Fibroblast of the conjunctiva (primary cell): ENCODE data around the gene PKHD1.

ENCODE experiments used
- DNase-seq: peaks from one replicate; pipeline ENCODE4 v3.0.0-alpha.2; 2010; ENCODE audit warnings: low read depth

Gene PKHD1

GRCh38 chr6:52045481-52045880 is 41.9 kb downstream of the PKHD1 start:
- DNase-seq = no peak

GRCh38 chr6:52045033-52045432 is 42.4 kb downstream of the PKHD1 start:
- DNase-seq = no peak

- no peak for DNase-seq
These were observed 45.1 kb downstream of the PKHD1 start for GRCh38 chr6:52042141-52042885.

DNA sequence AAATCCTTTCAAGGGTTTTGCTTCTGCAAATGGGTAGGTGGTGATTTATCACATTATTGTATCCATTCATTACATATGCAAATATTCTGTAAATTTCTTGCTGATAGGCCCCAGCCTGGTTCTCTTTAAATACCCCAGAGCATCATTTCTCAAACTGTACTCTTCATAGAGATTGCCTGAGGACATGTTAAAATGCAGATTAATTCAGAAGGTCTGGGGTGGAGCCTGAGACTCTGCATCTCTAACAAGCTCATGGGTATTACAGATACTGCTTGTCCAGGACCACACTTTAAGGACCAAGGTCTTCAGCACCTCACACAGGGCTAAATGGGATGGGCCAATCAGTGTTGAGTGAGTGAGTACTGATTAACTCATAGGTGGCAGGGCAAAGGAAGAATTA is 46.3 kb downstream of the PKHD1 start:
- no peak for DNase-seq

DNA sequence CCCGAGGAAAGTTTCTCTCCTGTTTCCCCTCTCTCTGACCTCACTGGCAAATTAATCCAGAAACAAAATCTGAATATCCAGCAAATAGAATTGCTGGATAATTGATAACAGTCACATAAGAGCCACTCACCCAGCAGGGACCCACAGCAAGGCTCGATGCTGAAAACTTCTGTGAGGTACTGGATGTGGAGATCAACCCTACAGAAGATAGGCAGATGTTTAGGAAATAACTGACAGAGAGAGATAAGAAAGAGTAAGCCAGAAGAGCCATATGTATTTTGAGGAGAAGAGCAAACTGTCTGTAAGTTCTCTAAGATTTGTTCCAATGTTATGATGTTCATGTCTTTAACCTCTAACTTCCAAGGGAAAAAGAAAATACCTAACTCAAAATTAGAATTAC is 59.7 kb downstream of the PKHD1 start:
- no peak for DNase-seq

GRCh38 chr6:52024451-52025068 is 62.9 kb downstream of the PKHD1 start:
- DNase-seq = no peak

- DNase-seq = no peak
These were observed 64.7 kb downstream of the PKHD1 start for GRCh38 chr6:52022675-52023074.

GRCh38 chr6:52020945-52021570 is 66.4 kb downstream of the PKHD1 start:
- DNase-seq = peak; percentile 20

- DNase-seq = no peak
These were observed 67.5 kb downstream of the PKHD1 start for GRCh38 chr6:52019881-52020280.

DNA sequence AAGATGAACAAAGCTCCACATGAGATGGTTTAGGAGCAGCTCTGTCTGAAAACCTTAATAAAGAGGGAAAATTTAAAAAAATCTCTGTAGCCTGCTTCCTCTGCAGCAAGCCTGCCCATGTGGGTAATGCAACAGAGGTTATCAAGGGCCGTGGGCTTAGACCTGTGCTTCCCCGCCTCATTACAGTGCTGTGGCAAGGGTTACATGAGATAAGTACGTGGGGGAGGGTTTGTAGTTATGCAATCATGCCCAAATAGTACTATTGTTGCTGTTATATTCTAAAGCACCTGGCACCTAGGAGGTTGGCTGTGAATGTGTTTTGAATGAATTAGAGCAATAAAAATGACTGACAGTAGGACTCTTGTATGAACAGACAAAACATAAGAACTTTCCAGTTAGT is 68.3 kb downstream of the PKHD1 start:
- no peak for DNase-seq

DNA sequence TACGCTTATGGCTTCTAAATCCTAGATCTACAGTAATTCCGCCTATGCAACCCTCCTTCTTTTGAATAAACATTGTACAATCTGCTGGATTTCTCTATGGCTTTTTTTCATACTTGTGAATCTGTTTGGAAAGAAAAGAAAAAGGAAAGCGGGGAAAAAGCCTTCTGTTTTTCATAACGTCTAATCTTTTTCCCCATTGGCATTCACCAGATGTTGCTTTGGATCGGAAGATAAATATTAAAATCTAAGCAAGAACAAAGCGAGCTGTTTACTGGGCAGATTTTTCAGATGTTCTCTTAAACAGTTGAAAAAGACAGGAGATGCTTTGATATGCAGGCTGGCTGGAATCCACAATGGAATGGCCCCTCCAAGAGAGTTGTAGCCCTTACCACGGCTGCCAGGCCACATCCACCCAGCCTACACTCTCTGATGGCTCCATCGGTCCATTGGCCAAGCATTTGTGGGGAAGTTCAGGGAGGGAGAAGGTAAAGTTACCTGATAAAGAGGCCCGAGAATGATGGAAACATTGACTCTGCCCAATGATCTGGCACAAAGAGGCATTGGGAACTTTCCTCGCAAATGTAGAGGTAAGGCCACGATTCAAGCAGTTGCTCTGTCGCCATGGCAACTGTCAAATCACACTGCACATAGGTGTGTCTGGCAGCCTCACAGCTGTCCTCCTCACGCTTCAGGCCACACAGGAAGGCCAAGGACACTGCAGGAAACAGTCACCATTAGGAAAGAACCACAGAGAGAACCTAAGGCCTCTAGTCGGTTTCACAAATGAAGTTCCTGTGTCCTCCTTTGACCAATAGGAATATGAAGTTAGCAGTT is 70.3 kb downstream of the PKHD1 start:
- DNase-seq = no peak

- DNase-seq = no peak
These were observed 71.5 kb downstream of the PKHD1 start for GRCh38 chr6:52015953-52016352.

DNA sequence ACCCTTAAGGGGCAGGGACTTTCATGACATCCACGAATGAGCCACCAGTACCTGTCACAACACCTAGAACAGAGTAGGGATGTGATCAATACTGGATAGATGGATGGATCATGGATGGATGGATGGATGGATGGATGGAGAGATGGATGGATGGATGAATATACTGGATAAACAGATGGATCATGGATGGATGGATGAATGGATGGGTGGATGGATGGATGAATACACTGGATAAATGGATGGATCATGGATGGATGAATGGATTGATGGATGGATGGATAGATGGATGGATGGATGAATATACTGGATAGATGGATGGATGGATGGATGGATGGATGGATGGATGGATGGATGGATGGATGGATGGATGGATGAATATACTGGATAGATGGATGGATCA is 73.0 kb downstream of the PKHD1 start:
- DNase-seq = no peak

DNA sequence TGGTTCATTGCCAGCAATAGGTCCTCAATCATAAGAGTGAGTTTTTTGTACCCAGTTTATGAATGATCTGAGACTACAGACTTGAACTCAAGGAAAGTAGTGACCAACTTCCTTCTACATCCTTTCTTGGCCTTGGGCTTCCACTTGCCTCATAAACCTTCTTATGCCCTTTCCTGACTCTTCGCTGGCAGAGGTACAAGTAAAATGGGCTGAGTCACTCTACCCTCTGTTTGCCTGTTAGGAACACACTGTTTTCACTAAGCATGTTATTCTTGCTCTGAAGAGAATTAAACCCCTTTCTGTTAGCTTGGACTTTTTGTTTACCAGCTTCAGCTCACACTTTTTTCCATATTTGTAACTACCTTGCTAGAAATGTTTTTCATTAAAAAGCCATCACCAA is 74.4 kb downstream of the PKHD1 start:
- peak; percentile 1 for DNase-seq

- no peak for DNase-seq
These were observed 74.8 kb downstream of the PKHD1 start for GRCh38 chr6:52012582-52012981.

DNA sequence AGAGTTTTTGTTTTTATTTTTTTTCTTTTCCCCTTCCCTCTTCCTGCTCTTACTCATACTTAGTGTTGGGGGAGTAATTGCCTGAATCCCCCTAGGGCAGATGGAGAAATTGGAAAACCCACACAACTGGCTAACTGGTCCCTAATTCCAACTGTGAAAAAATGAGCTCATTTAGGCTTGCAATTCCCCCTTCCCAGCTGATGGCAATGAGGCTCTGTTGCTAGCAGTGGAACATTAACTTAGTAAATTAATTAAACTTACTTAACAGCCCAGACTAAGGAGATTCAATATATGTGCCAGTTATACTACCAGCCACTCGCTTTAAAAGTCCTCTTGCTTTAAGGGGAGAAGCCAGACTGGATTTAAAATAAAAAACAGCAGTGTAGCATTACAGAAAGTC is 76.6 kb downstream of the PKHD1 start:
- DNase-seq = no peak

GRCh38 chr6:52010145-52010544 is 77.3 kb downstream of the PKHD1 start:
- DNase-seq = no peak

GRCh38 chr6:52009466-52010140 is 77.8 kb downstream of the PKHD1 start:
- no peak for DNase-seq

DNA sequence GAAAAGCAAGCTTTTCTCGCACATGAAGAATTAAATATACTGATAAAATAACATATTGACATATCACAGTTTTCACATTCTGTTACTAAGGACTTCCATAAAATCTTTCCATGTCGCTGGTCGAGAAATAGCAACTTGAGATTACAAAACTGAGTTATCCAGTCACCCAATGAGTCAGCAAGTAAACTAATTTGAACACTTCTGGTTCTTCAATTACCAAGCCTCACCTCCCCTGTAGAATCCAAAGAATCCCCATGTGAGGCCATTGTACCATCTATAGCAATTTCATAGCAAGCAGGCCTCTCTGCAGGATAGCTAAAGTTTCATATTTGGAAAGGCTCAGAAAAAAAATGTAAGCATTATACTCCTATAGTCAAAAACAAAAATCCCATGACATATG is 87.3 kb downstream of the PKHD1 start:
- no peak for DNase-seq

- no peak for DNase-seq
These were observed 91.0 kb downstream of the PKHD1 start for GRCh38 chr6:51996296-51996947.

DNA sequence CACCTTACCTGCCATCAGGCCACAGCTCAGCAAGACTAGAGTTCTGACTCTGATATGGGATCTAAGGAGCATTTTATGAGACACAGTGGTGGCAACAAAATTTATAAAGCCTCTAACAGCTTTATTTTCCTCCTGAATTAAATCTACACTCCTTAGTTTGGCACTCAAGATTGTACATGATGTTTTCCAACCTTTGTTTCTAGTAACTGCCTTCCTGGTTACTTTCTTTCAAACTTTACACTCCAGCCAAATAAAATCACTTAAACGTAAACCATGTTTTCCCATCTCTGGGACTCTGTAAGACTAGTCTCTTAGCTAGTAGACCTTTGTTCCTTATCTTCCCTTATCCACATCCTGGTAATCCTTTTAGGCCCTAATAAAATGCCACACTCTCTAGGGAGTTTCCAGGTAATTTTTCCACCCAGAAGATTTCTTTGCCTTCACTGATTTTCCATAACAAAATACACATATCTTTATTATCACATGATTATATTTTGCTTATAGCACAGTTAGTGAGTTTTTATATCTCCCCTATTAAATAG is 92.1 kb downstream of the PKHD1 start:
- no peak for DNase-seq
